Left lung (tissue), 10 donors: ENCODE results near the gene NOLC1. TPM values are rescaled to one million over a fixed set of nuclear protein-coding genes. Genes with fewer than 3 reads are reported as not detected.

Experiments used
- ATAC-seq: fragments of 200-7000 bp; cut with Tn5 transposase; one replicate; pipeline ENCODE4 v1.9.1; 2020; ENCODE audit warnings: moderate library complexity
- DNase-seq, 4 donors: peaks; one replicate each; pipeline ENCODE4 v3.0.0-alpha.2; 2013 to 2020
- H3K27ac ChIP-seq, 2 donors: fragments of 200-600 bp; sonication (generic) in 1 of 2; one replicate each; pipeline versions ENCODE4 v1.5.0 to v1.8.0; 2020 to 2021
- H3K27me3 ChIP-seq, 2 donors: fragments of 200-600 bp; sonication (generic) in 1 of 2; one replicate each; pipeline versions ENCODE4 v1.5.0 to v1.8.0; 2020 to 2021
- H3K36me3 ChIP-seq, 2 donors: fragments of 200-600 bp; sonication (generic) in 1 of 2; one replicate each; pipeline versions ENCODE4 v1.5.0 to v1.8.0; 2020 to 2021
- H3K4me1 ChIP-seq, 2 donors: fragments of 200-600 bp; one replicate each; pipeline ENCODE4 v1.8.0; 2021
- H3K4me3 ChIP-seq, 2 donors: fragments of 200-600 bp; sonication (generic) in 1 of 2; one replicate each; pipeline versions ENCODE4 v1.5.0 to v1.8.0; 2020 to 2021; ENCODE audit warnings: mild to moderate bottlenecking in 1 of 2
- H3K9me3 ChIP-seq, 2 donors: fragments of 200-600 bp; sonication (generic) in 1 of 2; one replicate each; pipeline versions ENCODE4 v1.5.0 to v1.8.0; 2020 to 2021
- intact Hi-C, 2 donors: fragments of 100-400 bp; cut with DNase I; formaldehyde crosslinking; loops; one replicate each; pipeline versions ENCODE4 v1.11.2 to v1.14.2; 2022
- polyA plus RNA-seq, 6 donors: library from polyadenylated mRNA; unstranded; fragments of 120-200 nt; gene quantifications; one replicate each; pipeline ENCODE4 v1.2.1, GENCODE V29; 2013; ENCODE audit not compliant: insufficient read length in 6 of 6
- total RNA-seq, 2 donors: library from RNA; stranded (reverse); fragmentation: NEBNext Ultra II Directional; extraction: Animal tissue kit (Norgen Biotek cat#: 25700); gene quantifications; one replicate each; pipeline ENCODE4 v1.2.1, GENCODE V29; 2021
- TF ChIP-seq, protein P1 (sequence below), 2 donors: fragments of 200-600 bp; sonication (generic) in 1 of 2; IDR thresholded peaks; one replicate each; pipeline versions ENCODE4 v1.5.0 to v1.8.0; 2021; ENCODE audit warnings: antibody characterized with exemption in 2 of 2
- donor health status: DM: no; HTN: yes; CAD: no.
- donor health status: DM: no; HTN: no; CAD: no.

NOLC1 gene
- total and polyA plus RNA-seq, 8 donors, result 34.1 to 95.7 (median 80.9) TPM

DNA sequence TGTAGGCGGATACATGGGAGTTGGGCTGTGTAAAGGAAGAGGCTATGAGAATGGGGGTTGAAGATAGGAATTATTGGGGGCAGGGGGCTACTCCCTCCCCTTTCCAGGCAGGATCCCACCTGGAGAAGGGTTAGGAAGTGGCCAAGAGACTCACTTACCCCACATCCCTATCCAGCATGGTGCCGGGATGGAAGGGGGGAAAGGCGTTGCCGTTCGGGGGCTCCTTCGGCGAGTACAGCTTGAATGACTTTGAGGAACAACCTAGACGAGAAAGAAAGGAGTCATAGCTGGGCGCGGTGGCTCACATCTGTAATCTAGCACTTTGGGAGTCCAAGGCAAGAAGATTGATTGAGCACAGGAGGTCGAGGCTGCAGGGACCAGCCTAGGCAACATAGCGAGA is 40.9 kb upstream of the NOLC1 start:
- H3K4me3 ChIP-seq, result no peak overlapping the region
- peaks cover 0 to 50% of the 10 kb centered on the region in 2 donors for H3K36me3 ChIP-seq
- DNase-seq (no peak), ATAC-seq (no peak)
- intact Hi-C loops, result no loop called here
- H3K27me3 ChIP-seq, result no peaks in the 10 kb centered on the region
- H3K9me3 ChIP-seq, result no peaks in the 10 kb centered on the region
- no peak overlapping the region for H3K27ac ChIP-seq
- TF ChIP-seq, protein P1, sequence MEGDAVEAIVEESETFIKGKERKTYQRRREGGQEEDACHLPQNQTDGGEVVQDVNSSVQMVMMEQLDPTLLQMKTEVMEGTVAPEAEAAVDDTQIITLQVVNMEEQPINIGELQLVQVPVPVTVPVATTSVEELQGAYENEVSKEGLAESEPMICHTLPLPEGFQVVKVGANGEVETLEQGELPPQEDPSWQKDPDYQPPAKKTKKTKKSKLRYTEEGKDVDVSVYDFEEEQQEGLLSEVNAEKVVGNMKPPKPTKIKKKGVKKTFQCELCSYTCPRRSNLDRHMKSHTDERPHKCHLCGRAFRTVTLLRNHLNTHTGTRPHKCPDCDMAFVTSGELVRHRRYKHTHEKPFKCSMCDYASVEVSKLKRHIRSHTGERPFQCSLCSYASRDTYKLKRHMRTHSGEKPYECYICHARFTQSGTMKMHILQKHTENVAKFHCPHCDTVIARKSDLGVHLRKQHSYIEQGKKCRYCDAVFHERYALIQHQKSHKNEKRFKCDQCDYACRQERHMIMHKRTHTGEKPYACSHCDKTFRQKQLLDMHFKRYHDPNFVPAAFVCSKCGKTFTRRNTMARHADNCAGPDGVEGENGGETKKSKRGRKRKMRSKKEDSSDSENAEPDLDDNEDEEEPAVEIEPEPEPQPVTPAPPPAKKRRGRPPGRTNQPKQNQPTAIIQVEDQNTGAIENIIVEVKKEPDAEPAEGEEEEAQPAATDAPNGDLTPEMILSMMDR (IDR thresholded peaks at IDR 0.05), result no peak
- H3K4me1 ChIP-seq, result peaks cover 29 to 34% of the 10 kb centered on the region in 2 donors

DNA sequence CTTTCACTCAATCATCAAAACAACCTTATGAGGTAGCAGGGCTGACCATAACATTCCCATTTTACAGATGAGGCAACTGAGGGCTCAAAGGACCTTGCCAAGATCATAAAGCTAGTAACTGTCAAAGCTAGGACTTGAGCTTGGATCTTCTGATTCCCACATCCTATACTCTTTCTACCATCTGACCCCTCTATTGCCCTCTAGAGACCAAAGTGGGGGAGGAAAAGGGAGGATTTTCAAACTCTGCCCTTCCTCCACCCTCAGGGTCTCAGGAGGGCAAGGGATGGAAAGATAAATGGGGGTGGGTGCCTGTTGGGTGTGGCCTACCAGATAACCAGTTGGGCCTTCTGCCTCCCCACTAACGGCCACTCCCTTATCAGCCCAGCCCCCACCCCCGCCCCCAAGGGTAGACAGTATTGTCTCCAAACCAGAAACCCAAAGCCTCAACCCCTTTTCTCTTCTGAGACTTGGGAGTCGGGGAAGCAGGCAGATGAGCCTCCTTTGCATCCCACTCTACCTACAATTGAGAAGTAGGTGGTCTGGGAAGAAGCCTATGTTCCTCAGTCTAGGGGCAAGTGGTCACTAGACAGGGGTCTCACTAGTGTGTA is 39.9 kb upstream of the NOLC1 start:
- ATAC-seq (no peak), DNase-seq (no peak)
- Histone ChIP-seq H3K27me3 (no peaks in the 10 kb centered on the region), H3K36me3 (peaks cover 0 to 41% of the 10 kb centered on the region in 2 donors), H3K4me3 (no peak overlapping the region), H3K4me1 (peaks cover 39 to 44% of the 10 kb centered on the region in 2 donors), H3K9me3 (no peaks in the 10 kb centered on the region), H3K27ac (no peak overlapping the region)
- intact Hi-C loops, result no loop called here
- TF ChIP-seq, protein P1 (IDR thresholded peaks at IDR 0.05), result no peak

DNA sequence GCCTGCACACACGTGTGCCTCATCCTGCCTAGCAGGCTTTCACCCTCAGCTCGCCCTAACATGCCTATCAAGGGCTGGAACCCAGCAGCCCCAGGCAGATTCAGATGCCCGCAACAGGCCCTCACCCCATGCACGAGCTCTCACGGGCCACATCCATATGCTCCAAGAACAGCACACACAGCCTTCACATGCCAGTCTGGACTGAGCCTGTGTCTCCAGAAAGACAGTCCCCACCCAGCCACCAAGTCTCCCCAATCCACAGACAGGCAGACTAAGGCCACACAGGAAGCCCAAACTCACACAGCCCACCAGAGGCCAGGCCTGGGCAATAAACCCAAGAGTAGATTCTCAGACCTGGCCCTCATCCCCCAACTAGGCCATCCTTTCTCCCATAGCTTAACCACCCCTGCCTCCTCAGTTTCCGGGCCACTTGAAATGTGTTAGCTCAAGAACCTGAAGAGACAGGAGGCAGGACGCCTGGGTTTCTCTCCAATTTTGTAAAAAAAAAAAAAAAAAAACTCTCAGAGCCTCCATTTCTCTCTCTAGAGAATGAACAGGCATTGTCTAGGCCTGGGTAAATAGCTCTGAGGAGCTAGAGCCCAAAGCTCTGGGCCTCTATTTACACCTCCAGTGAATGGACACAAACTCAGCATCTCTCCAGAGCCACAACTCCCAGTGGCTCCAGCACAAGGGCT is 38.8 kb upstream of the NOLC1 start:
- H3K4me3 ChIP-seq, result peak overlapping the region; percentile 76 to 90
- H3K36me3 ChIP-seq, result peaks cover 0 to 30% of the 10 kb centered on the region in 2 donors
- peak overlapping the region in 1 of 2 donors; percentile 93 for H3K27ac ChIP-seq
- DNase-seq, result no peak
- no peaks in the 10 kb centered on the region for H3K9me3 ChIP-seq
- ATAC-seq, result no peak
- peaks cover 50 to 55% of the 10 kb centered on the region in 2 donors for H3K4me1 ChIP-seq
- intact Hi-C loops, result no loop called here
- TF ChIP-seq, protein P1 (IDR thresholded peaks at IDR 0.05), result no peak
- no peaks in the 10 kb centered on the region for H3K27me3 ChIP-seq

DNA sequence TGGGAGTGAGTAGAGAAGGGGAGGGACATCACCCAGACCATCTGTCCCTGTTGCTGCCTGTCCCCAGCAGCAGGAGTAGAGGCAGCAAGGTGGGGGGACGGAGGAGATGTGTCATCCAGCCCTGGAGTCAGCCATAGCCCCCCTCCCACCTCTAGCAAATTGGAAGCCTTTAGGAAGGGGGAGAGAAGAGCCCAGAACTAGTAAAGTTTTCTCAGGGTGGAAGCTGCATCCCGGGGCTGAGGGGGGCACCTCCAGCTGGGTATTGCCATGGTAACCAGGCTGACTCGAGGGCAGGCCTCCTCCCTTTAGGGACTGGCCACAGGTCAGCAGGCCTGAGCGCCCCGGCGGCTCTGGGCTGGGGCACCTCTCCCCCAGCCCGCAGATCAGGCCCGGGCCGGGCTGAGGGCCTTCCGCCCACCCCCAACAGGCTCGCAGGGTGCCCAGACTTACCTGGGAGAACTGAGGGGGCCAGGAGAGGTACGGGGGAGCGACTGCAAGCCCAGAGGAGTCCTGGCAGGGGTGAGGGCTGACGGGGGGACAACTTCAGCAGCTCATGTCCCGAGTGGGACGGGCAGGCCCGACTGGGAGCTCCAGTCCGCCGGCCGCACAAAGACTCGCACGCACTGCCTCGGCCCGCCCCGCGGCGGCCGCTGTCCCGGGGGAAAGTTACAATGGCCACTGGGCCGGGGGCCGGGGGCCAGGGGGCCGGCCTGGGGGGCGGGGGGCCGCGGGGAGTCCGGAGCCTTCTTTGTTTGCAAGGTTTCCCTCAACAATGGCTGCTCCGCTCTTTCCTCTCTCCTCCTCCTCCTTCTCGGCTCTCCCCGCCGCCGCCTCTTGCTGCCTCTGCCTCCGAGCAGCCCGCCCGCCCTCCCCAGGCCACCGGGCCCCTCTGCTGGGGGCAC is 38.0 kb upstream of the NOLC1 start:
- ATAC-seq (peak; percentile 9), DNase-seq (peak in 2 of 4 donors; percentile 33 to 88)
- Histone ChIP-seq H3K36me3 (peaks cover 0 to 22% of the 10 kb centered on the region in 2 donors), H3K4me1 (peaks cover 56 to 63% of the 10 kb centered on the region in 2 donors), H3K27me3 (no peaks in the 10 kb centered on the region), H3K9me3 (no peaks in the 10 kb centered on the region), H3K4me3 (peak overlapping the region; percentile 76 to 90), H3K27ac (peak overlapping the region; percentile 80 to 93)
- TF ChIP-seq, protein P1 (IDR thresholded peaks at IDR 0.05), result no peak
- intact Hi-C loops, result no loop called here
